Loucy (cell line): ENCODE results near the gene PCDHGA7.

Experiments
- EZH2phosphoT487 ChIP-seq: fragments of 200-600 bp; IDR thresholded peaks from 2 replicates; pipeline ENCODE4 v1.6.1; 2018; ENCODE audit warnings: antibody characterized with exemption, mild to moderate bottlenecking, moderate library complexity, borderline replicate concordance
- TF ChIP-seq, protein P1 (sequence below): fragments of 200-600 bp; sonication (generic); conservative IDR thresholded peaks from 2 replicates; pipeline ENCODE4 v1.5.1; 2014; ENCODE audit warnings: mild to moderate bottlenecking, antibody characterized with exemption, low read length

DNA sequence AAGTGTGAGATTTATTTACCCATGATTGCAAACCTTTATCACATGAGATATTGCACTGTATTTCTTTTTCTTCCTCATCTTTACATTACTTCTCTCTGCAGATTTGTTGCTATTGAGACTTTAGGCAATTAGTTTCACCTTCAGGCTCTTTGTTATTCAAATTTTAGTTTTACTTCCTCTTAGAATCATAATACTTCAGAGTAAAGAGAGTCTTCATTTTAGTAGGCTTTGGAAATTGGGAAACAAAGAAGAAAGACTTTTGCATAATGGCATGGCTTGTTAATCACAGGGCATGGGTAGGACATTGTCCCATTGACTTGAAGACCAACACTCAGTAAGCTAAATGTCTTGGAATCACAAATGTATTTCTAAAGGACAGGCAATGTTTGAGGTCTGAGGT, 19.8 kb upstream of the PCDHGA7 start:
- TF ChIP-seq, protein P1, sequence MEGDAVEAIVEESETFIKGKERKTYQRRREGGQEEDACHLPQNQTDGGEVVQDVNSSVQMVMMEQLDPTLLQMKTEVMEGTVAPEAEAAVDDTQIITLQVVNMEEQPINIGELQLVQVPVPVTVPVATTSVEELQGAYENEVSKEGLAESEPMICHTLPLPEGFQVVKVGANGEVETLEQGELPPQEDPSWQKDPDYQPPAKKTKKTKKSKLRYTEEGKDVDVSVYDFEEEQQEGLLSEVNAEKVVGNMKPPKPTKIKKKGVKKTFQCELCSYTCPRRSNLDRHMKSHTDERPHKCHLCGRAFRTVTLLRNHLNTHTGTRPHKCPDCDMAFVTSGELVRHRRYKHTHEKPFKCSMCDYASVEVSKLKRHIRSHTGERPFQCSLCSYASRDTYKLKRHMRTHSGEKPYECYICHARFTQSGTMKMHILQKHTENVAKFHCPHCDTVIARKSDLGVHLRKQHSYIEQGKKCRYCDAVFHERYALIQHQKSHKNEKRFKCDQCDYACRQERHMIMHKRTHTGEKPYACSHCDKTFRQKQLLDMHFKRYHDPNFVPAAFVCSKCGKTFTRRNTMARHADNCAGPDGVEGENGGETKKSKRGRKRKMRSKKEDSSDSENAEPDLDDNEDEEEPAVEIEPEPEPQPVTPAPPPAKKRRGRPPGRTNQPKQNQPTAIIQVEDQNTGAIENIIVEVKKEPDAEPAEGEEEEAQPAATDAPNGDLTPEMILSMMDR: no peak
- TF ChIP-seq EZH2phosphoT487: no peak
